HG03432 (cell line): ENCODE data around the gene FAM177A1.
A peak's percentile ranks its signal among the peaks of the same experiment; 100 is the strongest.

Experiments used
- ATAC-seq: cut with Tn5 transposase; IDR thresholded peaks from one replicate; pipeline ENCODE4 v1.9.1; 2021; ENCODE audit warnings: mild to moderate bottlenecking, moderate library complexity; ENCODE audit not compliant: unreplicated experiment

FAM177A1 gene

GRCh38 chr14:35122696-35123387, 76.8 kb downstream of the FAM177A1 start:
- peak; percentile 2 for ATAC-seq

GRCh38 chr14:35123388-35123703, 77.3 kb downstream of the FAM177A1 start:
- ATAC-seq = no peak

DNA sequence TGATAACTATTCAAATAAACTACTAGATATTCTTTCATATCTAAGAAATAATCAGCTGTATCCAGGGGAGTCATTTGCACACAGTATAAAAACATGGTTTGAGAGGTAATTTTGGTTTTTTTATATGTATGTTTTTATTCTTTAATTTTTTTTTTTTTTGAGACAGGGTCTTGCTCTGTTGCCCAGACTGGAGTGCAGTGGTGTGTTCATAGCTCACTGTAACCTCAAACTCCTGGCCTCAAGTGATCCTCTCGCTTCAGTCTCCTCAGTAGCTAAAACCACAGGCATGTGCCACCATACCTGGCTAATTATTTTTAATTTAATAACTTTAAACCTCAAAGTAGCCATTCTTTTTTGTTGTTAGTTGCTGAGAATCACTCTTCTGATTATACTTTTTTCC, 78.1 kb downstream of the FAM177A1 start:
- ATAC-seq = no peak
